MM.1S (cell line): ENCODE results near the gene CD151.

ENCODE experiments used
- DNase-seq: peaks from one replicate; pipeline ENCODE4 v3.0.0-alpha.2; 2015
- H2AFZ ChIP-seq: fragments of 300-600 bp; sonication (generic); 2 replicates; pipeline ENCODE4 v1.6.0; 2016; ENCODE audit warnings: antibody characterized with exemption, low read length
- H3F3A ChIP-seq: fragments of 300-600 bp; sonication (generic); 2 replicates; pipeline ENCODE4 v1.6.1; 2016; ENCODE audit warnings: mild to moderate bottlenecking, antibody characterized with exemption, low read length, moderate library complexity, mixed read lengths; ENCODE audit not compliant: insufficient read depth
- H3K27ac ChIP-seq: fragments of 300-600 bp; sonication (generic); 2 replicates; pipeline ENCODE4 v1.5.1; 2016; ENCODE audit warnings: mild to moderate bottlenecking, low read length
- H3K27me3 ChIP-seq: fragments of 300-600 bp; sonication (generic); replicated peaks from 2 replicates; pipeline ENCODE4 v1.6.0; 2016; ENCODE audit warnings: low read length; ENCODE audit not compliant: insufficient read depth
- H3K36me3 ChIP-seq: fragments of 300-600 bp; sonication (generic); replicated peaks from 2 replicates; pipeline ENCODE4 v1.6.1; 2016; ENCODE audit warnings: mild to moderate bottlenecking, low read length, mixed read lengths; ENCODE audit not compliant: insufficient read depth
- H3K4me1 ChIP-seq: fragments of 300-600 bp; sonication (generic); 2 replicates; pipeline ENCODE4 v1.6.1; 2016; ENCODE audit warnings: low read length, mixed read lengths
- H3K4me2 ChIP-seq: fragments of 300-600 bp; sonication (generic); 2 replicates; pipeline ENCODE4 v1.6.0; 2016; ENCODE audit warnings: low read depth, low read length
- H3K4me3 ChIP-seq: fragments of 300-600 bp; sonication (generic); 2 replicates; pipeline ENCODE4 v1.5.1; 2016; ENCODE audit warnings: low read length, mixed read lengths
- H3K79me2 ChIP-seq: fragments of 300-600 bp; sonication (generic); 2 replicates; pipeline ENCODE4 v1.6.1; 2016; ENCODE audit warnings: mixed run types, low read length, mixed read lengths
- H3K9ac ChIP-seq: fragments of 300-600 bp; sonication (generic); 2 replicates; pipeline ENCODE4 v1.6.1; 2016; ENCODE audit warnings: low read length, mixed read lengths
- H3K9me2 ChIP-seq: fragments of 300-600 bp; sonication (generic); replicated peaks from 2 replicates; pipeline ENCODE4 v1.6.1; 2016; ENCODE audit warnings: mild to moderate bottlenecking, low read length, mixed read lengths; ENCODE audit not compliant: insufficient read depth
- H3K9me3 ChIP-seq: fragments of 300-600 bp; sonication (generic); replicated peaks from 2 replicates; pipeline ENCODE4 v1.6.1; 2016; ENCODE audit warnings: mild to moderate bottlenecking, low read length, mixed read lengths; ENCODE audit not compliant: insufficient read depth
- H4K20me1 ChIP-seq: fragments of 300-600 bp; sonication (generic); 2 replicates; pipeline ENCODE4 v1.6.1; 2016; ENCODE audit warnings: mild to moderate bottlenecking, low read length, moderate library complexity, mixed read lengths; ENCODE audit not compliant: insufficient read depth
- CTCF ChIP-seq: fragments of 300-600 bp; sonication (generic); IDR thresholded peaks from 2 replicates; pipeline ENCODE4 v1.5.1; 2016; ENCODE audit warnings: antibody characterized with exemption, low read length, mixed read lengths
- EZH2 ChIP-seq: fragments of 300-600 bp; sonication (generic); optimal IDR thresholded peaks from 2 replicates; pipeline ENCODE3; 2017; ENCODE audit warnings: low read depth, mild to moderate bottlenecking, antibody characterized with exemption, low read length, mixed read lengths
- EZH2phosphoT487 ChIP-seq: fragments of 300-600 bp; sonication (generic); IDR thresholded peaks from 2 replicates; pipeline ENCODE4 v1.6.1; 2018; ENCODE audit warnings: antibody characterized with exemption, low read length

The CD151 gene

DNA sequence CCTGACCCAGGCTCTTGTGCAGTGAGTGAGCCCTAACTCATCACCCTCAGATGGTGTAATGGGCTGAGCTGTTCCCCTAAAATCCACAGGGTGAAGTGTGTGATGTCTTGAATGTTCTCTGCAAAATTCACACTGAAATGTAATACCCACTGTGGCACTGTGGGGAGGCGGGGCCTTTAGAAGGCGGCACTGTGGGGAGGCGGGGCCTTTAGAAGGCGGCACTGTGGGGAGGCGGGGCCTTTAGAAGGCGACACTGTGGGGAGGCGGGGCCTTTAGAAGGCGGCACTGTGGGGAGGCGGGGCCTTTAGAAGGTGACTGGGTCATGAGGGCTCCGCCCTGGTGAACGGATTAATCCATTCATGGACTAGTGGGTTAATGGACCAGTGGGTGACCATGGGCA is 44.8 kb downstream of the CD151 start:
- Histone ChIP-seq H4K20me1 (no peaks in the 10 kb centered on the region), H3K4me1 (no peaks in the 10 kb centered on the region), H3K9me2 (no peaks in the 10 kb centered on the region), H3K79me2 (no peaks in the 10 kb centered on the region), H3F3A (no peaks in the 10 kb centered on the region), H3K9me3 (no peaks in the 10 kb centered on the region), H3K36me3 (no peaks in the 10 kb centered on the region), H3K27ac (no peak overlapping the region), H3K9ac (no peak overlapping the region), H3K4me3 (no peak overlapping the region), H2AFZ (no peak overlapping the region), H3K27me3 (no peaks in the 10 kb centered on the region), H3K4me2 (no peak overlapping the region)
- no peak for DNase-seq
- no peak for TF ChIP-seq EZH2phosphoT487
- no peak for TF ChIP-seq CTCF
- no peak for TF ChIP-seq EZH2

- Histone ChIP-seq H3K27ac (no peak overlapping the region), H2AFZ (no peak overlapping the region), H3K36me3 (no peaks in the 10 kb centered on the region), H3K79me2 (no peaks in the 10 kb centered on the region), H3K9ac (no peak overlapping the region), H3F3A (no peaks in the 10 kb centered on the region), H3K4me2 (no peak overlapping the region), H3K27me3 (no peaks in the 10 kb centered on the region), H4K20me1 (no peaks in the 10 kb centered on the region), H3K9me3 (no peaks in the 10 kb centered on the region), H3K4me1 (no peaks in the 10 kb centered on the region), H3K4me3 (no peak overlapping the region), H3K9me2 (no peaks in the 10 kb centered on the region)
- TF ChIP-seq CTCF (no peak), EZH2 (no peak), EZH2phosphoT487 (no peak)
- DNase-seq = no peak
Observed at GRCh38 chr11:880447-880846, 47.7 kb downstream of the CD151 start.

DNA sequence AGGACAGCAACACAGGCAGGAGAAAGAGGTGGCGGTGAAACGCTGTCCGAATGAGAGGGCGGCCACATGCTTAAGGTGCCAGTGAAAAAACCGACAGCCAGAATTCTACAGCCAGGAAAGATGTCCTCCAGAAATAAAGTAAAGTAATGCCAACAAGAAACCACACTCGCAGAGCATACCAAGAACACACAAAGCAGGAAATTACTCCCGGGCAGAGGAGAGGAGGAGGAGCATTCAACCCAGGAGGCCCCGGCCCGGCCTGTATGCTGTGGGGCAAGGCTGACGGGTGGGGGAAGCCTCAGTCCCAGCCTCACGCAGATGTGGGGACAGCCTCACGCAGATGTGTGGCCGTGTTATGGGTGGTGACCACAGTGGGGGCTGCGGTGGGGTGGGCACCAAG is 49.8 kb downstream of the CD151 start:
- no peak overlapping the region for H2AFZ ChIP-seq

More for the DNA sequence above, 49.8 kb downstream of the CD151 start:
- no peaks in the 10 kb centered on the region for H3K9me3 ChIP-seq
- H3K27ac ChIP-seq = no peak overlapping the region
- no peak overlapping the region for H3K4me3 ChIP-seq
- H3K79me2 ChIP-seq = no peaks in the 10 kb centered on the region
- no peak for TF ChIP-seq EZH2phosphoT487
- TF ChIP-seq CTCF = no peak
- TF ChIP-seq EZH2 = no peak
- H4K20me1 ChIP-seq = no peaks in the 10 kb centered on the region
- H3K9me2 ChIP-seq = no peaks in the 10 kb centered on the region
- H3K9ac ChIP-seq = no peak overlapping the region
- no peaks in the 10 kb centered on the region for H3K4me1 ChIP-seq
- no peaks in the 10 kb centered on the region for H3K36me3 ChIP-seq
- H3F3A ChIP-seq = no peaks in the 10 kb centered on the region
- H3K4me2 ChIP-seq = no peak overlapping the region
- DNase-seq = no peak
- no peaks in the 10 kb centered on the region for H3K27me3 ChIP-seq
